ENCODE measurements around the gene NHERF2. TPM values are rescaled to one million over a fixed set of nuclear protein-coding genes. Genes with fewer than 3 reads are reported as not detected.

Gene NHERF2
- total RNA-seq, 2 donors from 2014 or later, result 64.0 to 77.9 TPM

DNA sequence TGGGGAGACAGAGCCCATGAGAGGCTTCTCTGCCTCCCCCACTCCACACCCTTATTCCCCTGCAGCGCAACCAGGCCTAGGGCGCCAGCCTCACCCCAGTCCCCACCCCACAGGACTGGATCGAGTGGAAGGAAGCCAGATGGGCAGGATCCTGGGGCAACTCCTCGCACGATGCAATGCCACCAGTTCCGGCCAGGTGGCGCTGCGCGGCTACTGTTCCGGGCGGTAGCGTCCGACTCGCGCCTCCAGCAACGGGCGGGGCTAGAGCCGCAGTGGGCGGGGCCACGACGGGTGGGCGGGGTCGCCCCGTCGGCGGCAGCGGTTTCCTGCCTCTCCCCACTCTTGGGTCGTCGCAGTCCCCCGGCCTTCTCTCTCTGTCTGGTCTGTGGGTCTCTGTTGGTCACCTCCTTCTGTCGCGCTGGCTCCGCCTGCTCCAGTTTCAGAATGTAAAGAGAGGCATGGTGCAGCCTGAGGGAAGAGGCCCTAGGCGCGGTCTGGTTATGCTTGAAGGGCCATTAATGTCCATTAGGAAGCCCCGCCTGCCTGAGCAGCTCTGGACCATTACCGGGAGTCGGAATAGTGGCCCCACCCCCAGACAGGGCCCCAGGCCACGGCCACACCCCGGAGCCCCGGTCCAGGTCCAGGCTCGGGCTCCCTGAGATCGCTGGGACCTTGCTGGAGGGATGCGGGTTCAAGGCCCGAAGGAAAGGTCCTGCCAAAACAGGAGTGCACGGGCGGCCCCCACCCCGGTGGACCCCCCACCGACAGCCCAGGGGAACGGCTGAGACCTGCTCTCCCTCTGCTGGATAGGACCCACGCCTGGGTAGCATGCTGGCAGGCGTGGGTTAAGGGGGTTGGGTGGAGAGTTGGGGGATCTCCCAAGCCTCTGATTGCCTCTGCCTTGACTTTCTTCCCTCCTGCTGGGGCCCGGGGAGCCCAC, 3.3 kb upstream of the NHERF2 start:
- H3K9ac ChIP-seq (ENCODE audit: low read depth in 2 of 2, low read length in 2 of 2), result peak overlapping the region; percentile 50 to 68

DNA sequence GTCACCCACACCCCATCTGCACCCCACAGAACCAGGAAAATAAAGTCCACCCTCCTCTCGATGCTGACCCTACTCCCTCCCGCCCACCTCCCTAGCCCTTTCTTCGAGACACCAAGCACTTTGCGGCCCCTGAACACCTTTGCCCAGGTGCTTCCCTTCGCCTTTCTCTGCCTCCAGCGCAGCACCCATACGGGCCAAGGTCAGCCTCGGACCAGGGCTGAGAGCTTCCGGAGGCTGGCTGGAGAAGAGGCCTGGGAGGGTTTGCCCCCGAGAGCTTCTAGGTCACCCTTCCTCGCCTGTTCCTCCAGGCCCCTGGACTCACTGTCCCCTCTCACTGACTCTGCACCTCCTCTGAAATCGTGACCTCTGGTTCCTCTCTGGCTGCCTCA, 2.7 kb upstream of the NHERF2 start:
- Histone ChIP-seq H3K9ac (ENCODE audit: low read depth in 2 of 2, low read length in 2 of 2) (peak overlapping the region; percentile 37 to 65), H3K27ac (no peak overlapping the region), H3K9me3 (no peaks in the 10 kb centered on the region), H3K36me3 (no peaks in the 10 kb centered on the region), H3K27me3 (peaks cover 24% of the 10 kb centered on the region), H3K4me1 (peaks cover 12% of the 10 kb centered on the region), H3K4me3 (no peak overlapping the region)
- intact Hi-C loops (cut with DNase I), result loop anchor here (5.0 to 10.0 kb wide), 2 partner anchors 61 to 118 kb away; no protein-coding TSS in a partner anchor
- TF ChIP-seq, protein P1, sequence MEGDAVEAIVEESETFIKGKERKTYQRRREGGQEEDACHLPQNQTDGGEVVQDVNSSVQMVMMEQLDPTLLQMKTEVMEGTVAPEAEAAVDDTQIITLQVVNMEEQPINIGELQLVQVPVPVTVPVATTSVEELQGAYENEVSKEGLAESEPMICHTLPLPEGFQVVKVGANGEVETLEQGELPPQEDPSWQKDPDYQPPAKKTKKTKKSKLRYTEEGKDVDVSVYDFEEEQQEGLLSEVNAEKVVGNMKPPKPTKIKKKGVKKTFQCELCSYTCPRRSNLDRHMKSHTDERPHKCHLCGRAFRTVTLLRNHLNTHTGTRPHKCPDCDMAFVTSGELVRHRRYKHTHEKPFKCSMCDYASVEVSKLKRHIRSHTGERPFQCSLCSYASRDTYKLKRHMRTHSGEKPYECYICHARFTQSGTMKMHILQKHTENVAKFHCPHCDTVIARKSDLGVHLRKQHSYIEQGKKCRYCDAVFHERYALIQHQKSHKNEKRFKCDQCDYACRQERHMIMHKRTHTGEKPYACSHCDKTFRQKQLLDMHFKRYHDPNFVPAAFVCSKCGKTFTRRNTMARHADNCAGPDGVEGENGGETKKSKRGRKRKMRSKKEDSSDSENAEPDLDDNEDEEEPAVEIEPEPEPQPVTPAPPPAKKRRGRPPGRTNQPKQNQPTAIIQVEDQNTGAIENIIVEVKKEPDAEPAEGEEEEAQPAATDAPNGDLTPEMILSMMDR (IDR thresholded peaks at IDR 0.05), result no peak
- DNase-seq, result no peak

More for the DNA sequence above, 3.3 kb upstream of the NHERF2 start:
- intact Hi-C loops (cut with DNase I), result loop anchor here (5.0 to 10.0 kb wide), 2 partner anchors 61 to 119 kb away; no protein-coding TSS in a partner anchor
- no peaks in the 10 kb centered on the region for H3K9me3 ChIP-seq
- H3K27ac ChIP-seq, result peak overlapping the region; percentile 57
- no peaks in the 10 kb centered on the region for H3K36me3 ChIP-seq
- peaks cover 12% of the 10 kb centered on the region for H3K4me1 ChIP-seq
- peak; percentile 98 for DNase-seq
- H3K4me3 ChIP-seq, result peak overlapping the region; percentile 27
- peaks cover 24% of the 10 kb centered on the region for H3K27me3 ChIP-seq
- TF ChIP-seq, protein P1 (IDR thresholded peaks at IDR 0.05), result peak; percentile 80

DNA sequence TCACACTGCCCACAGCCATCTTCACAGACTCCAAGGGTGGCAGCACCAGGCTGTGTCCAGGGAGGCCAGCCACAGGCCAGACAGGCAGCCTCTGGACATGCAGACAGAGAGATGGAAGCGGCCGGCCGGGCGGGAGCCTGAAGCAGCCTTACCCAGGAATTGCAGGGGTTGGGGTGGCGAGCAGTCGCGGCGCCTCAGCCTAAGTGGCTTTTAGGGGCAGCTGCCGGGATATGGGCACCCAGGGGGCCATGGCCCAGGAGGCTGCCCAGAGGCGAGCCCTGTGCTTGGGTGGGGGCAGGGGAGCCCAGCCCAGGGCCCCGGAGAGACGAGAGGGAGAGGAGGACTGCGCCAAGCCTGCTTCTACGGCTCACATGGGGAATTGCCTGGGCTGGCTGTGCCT, 1.5 kb upstream of the NHERF2 start:
- Histone ChIP-seq H3K4me1 (peaks cover 9% of the 10 kb centered on the region), H3K27ac (no peak overlapping the region), H3K9me3 (no peaks in the 10 kb centered on the region), H3K36me3 (no peaks in the 10 kb centered on the region), H3K27me3 (peaks cover 12% of the 10 kb centered on the region), H3K4me3 (no peak overlapping the region), H3K9ac (ENCODE audit: low read depth in 2 of 2, low read length in 2 of 2) (no peak overlapping the region)
- TF ChIP-seq, protein P1 (IDR thresholded peaks at IDR 0.05), result no peak
- intact Hi-C loops (cut with DNase I), result loop anchor here (10.0 kb wide), 1 partner anchor 60 kb away; no protein-coding TSS in a partner anchor
- no peak for DNase-seq

DNA sequence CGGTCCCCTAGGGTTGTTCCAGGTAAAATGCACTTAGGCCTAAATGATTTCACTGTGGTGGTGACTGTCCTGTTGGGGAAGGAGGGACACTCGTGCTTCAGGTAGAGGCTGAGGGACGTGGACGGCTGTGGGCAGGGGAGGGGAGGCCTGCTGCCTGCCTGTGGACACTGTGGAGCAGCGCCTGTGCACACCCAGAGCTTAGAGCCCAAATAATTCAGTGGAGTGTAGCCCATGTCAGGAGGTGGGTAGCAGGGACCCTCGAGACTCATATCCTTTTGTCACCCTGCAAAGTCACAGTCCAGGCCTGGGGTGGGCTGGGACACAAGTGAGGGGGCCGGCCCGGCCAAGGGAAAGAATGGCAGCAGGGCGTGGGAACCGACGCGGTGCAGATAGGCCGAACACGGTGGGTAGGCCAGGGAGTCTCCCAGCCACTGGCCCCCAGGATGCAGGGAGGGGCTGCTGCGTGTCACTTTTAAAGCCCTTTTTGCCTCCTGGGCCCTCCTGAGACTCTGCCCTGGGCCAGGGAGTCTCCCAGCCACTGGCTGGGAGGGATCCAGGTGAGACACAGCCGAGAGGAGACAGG, 733 bp upstream of the NHERF2 start:
- peak overlapping the region; percentile 53 for H3K27ac ChIP-seq

More for the DNA sequence above, 733 bp upstream of the NHERF2 start:
- no peak for DNase-seq
- Histone ChIP-seq H3K36me3 (no peaks in the 10 kb centered on the region), H3K27me3 (peaks cover 5% of the 10 kb centered on the region), H3K4me3 (peak overlapping the region; percentile 19), H3K9ac (ENCODE audit: low read depth in 2 of 2, low read length in 2 of 2) (peak overlapping the region; percentile 55 to 66), H3K4me1 (peaks cover 3% of the 10 kb centered on the region), H3K9me3 (no peaks in the 10 kb centered on the region)
- intact Hi-C loops (cut with DNase I), result loop anchor here (10.0 kb wide), 1 partner anchor 59 kb away; no protein-coding TSS in a partner anchor
- TF ChIP-seq, protein P1 (IDR thresholded peaks at IDR 0.05), result no peak

Data from colonic mucosa (tissue), 4 donors.